ENCODE results near the gene PPARGC1A.

GRCh38 chr4:23779422-23779821 is 110.4 kb downstream of the PPARGC1A start:
- TF ChIP-seq CTCF (IDR thresholded peaks at IDR 0.05) (no peak), POLR2A (IDR thresholded peaks at IDR 0.05) (no peak)

Measured in esophagus squamous epithelium (tissue), 4 donors.